Vagina (tissue), 2 donors: ENCODE measurements around the gene DCK.

Source experiments
- CTCF ChIP-seq, 3 experiments: fragments of 450-650 bp in 2 of 3; fragments of 200-600 bp in 1 of 3; sonication (generic) in 1 of 3; IDR thresholded peaks; one replicate each; pipeline ENCODE4 v1.5.1; 2017 to 2019; ENCODE audit warnings: antibody characterized with exemption in 3 of 3, mild to moderate bottlenecking in 2 of 3, moderate library complexity in 2 of 3
- POLR2A ChIP-seq, 2 donors: fragments of 450-650 bp; IDR thresholded peaks; one replicate each; pipeline ENCODE4 v1.6.1; 2017; ENCODE audit warnings: antibody characterized with exemption in 2 of 2, mild to moderate bottlenecking in 2 of 2, moderate library complexity in 2 of 2
- POLR2AphosphoS5 ChIP-seq, 2 donors: sonication (generic); formaldehyde crosslinking; IDR thresholded peaks; one replicate each; pipeline ENCODE4 v1.9.0; 2017; ENCODE audit warnings: antibody characterized with exemption in 2 of 2, mild to moderate bottlenecking in 2 of 2, low read depth in 1 of 2; ENCODE audit not compliant: insufficient read depth in 1 of 2

- TF ChIP-seq CTCF (IDR thresholded peaks at IDR 0.05) (no peak), POLR2A (IDR thresholded peaks at IDR 0.05) (no peak), POLR2AphosphoS5 (IDR thresholded peaks at IDR 0.05; ENCODE audit: insufficient read depth in 1 of 2, low read depth in 1 of 2) (no peak)
These were observed 1.0 kb upstream of the DCK start for GRCh38 chr4:70992391-70992881.
